Bronchus fibroblast of lung (primary cell): ENCODE results near the gene TRIM22. TPM values are rescaled to one million over a fixed set of nuclear protein-coding genes. Genes with fewer than 3 reads are reported as not detected.

Experiments used
- total RNA-seq: library from RNA; depleted of rRNA; stranded (reverse); fragments of >200 nt; gene quantifications from 2 replicates; pipeline ENCODE4 v1.2.3, GENCODE V29; 2015

Gene TRIM22
- total RNA-seq = 5.8 and 7.6 TPM in 2 replicates

GRCh38 chr11:5689551-5689983 is at the start of gene TRIM22:
Gene TRIM22 (plus strand): TSS chr11:5689790. CDS start chr11:5696233, 6,443 bp downstream.

GRCh38 chr11:5684646-5685362 is 4.8 kb upstream of the TRIM22 start, which contains the start of gene TRIM5:
Gene TRIM5 (minus strand): TSS chr11:5685074. CDS start chr11:5680177, 4,897 bp downstream.

GRCh38 chr11:5736396-5736795 is 46.8 kb downstream of the TRIM22 start, which contains the start of gene OR56B1:
Gene OR56B1 (plus strand): TSS chr11:5736448. CDS start chr11:5736517, 69 bp downstream.

GRCh38 chr11:5753943-5754342 is 64.4 kb downstream of the TRIM22 start, which contains the start of gene OR52N4:
Gene OR52N4 (plus strand): TSS chr11:5754243. CDS start chr11:5754741, 498 bp downstream.

Other genes with a start within 250 kb of the TRIM22 start
- not detected in 2 replicates for gene OR51I1, start 248.3 kb upstream of the TRIM22 start, total RNA-seq
- not detected in 2 replicates for gene OR51I2, start 240.5 kb upstream of the TRIM22 start, total RNA-seq
- gene OR52D1, start 201.1 kb upstream of the TRIM22 start, total RNA-seq = not detected in 2 replicates
- gene UBQLN3, start 179.8 kb upstream of the TRIM22 start, total RNA-seq = not detected in 2 replicates
- gene UBQLNL, start 173.1 kb upstream of the TRIM22 start, total RNA-seq = under 0.01 and 0.17 TPM in 2 replicates
- gene OR52H1, start 141.2 kb upstream of the TRIM22 start, total RNA-seq = not detected in 2 replicates
- gene OR52B6, start 108.9 kb upstream of the TRIM22 start, total RNA-seq = not detected in 2 replicates
- gene TRIM6, start 93.2 kb upstream of the TRIM22 start, total RNA-seq = 3.7 TPM in 2 replicates
- gene TRIM34, start 64.8 kb upstream of the TRIM22 start, total RNA-seq = 2.4 TPM in 2 replicates
- gene TRIM5, start 4.7 kb upstream of the TRIM22 start, total RNA-seq = 14.1 and 15.6 TPM in 2 replicates
- not detected in 2 replicates for gene OR56B1, start 46.7 kb downstream of the TRIM22 start, total RNA-seq
- gene OR52N4, start 64.5 kb downstream of the TRIM22 start, total RNA-seq = not detected in 2 replicates
- not detected in 2 replicates for gene OR52N5, start 93.6 kb downstream of the TRIM22 start, total RNA-seq
- gene OR52N1, start 101.5 kb downstream of the TRIM22 start, total RNA-seq = not detected in 2 replicates
- gene OR52N2, start 119.1 kb downstream of the TRIM22 start, total RNA-seq = not detected in 2 replicates
- not detected in 2 replicates for gene OR52E6, start 152.1 kb downstream of the TRIM22 start, total RNA-seq
- not detected in 2 replicates for gene OR52E8, start 167.9 kb downstream of the TRIM22 start, total RNA-seq
- not detected in 2 replicates for gene OR52E4, start 190.8 kb downstream of the TRIM22 start, total RNA-seq
- not detected in 2 replicates for gene OR52E5, start 203.4 kb downstream of the TRIM22 start, total RNA-seq